GM19025 (cell line): Measurements from ENCODE around the gene CELF4.

Experiments used
- ATAC-seq: cut with Tn5 transposase; IDR thresholded peaks from one replicate; pipeline ENCODE4 v1.9.1; 2021; ENCODE audit warnings: mild to moderate bottlenecking, low read depth, moderate library complexity; ENCODE audit not compliant: unreplicated experiment

Gene CELF4

GRCh38 chr18:37249895-37250618 lies 315.5 kb downstream of the CELF4 start:
- no peak for ATAC-seq

DNA sequence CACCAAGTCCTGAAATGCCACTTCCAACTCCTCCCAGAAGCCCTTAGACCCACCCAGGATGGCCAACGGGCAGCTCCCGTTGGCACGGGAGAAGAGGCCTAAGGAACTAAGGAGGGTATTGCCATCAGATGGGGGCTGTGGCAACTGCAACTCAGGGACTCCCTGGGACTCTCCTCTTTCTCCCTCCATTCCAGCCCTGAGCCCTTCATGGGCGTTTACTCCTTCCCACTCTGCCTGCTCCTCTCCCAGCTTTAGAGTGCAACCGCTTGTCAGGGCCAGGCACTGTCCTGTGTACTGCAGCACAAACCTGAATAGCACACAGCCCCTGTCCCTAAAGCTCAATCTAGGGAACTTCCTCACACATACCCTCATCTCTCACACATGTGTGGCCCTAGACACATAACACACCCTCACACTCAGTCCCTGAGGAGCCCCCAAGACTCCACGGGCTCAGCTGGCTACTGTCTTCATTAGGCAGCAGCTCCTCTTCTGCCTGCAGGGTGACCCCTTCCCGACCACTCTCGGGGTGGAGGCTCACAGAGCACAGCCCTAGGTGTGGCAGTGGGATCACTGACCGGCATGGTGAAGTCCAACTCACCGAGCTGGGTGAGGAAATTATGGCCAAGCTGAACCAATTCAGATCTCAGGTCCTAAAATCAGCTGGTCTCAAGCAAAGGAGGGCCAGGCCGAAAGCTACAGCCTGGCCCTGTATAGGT lies 316.3 kb downstream of the CELF4 start:
- ATAC-seq, result no peak

- no peak for ATAC-seq
Observed at GRCh38 chr18:37248281-37248680, 317.3 kb downstream of the CELF4 start.

GRCh38 chr18:37247497-37248161 lies 318.0 kb downstream of the CELF4 start:
- ATAC-seq, result no peak

- ATAC-seq, result no peak
Observed at GRCh38 chr18:37246779-37247340, 318.7 kb downstream of the CELF4 start.

DNA sequence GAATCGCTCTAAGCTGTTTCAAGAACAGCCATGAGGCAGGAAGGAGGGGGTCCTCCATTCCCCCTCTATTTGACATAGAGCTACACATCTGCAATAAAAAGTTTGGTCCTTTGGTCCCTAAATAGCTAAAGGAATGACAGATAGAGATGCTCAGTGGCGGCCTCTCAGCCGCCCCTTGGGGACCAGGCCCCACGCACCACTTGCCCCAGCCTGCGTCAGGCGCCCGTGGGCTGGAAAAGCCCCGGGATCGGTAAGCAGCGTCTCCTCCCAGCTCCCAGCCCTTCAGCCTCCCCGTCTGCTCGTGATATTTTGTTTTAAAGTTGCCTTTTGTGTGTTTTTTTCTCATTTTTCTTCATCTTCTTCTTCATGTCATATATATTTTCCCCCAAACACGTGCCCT lies 321.0 kb downstream of the CELF4 start:
- ATAC-seq, result no peak

DNA sequence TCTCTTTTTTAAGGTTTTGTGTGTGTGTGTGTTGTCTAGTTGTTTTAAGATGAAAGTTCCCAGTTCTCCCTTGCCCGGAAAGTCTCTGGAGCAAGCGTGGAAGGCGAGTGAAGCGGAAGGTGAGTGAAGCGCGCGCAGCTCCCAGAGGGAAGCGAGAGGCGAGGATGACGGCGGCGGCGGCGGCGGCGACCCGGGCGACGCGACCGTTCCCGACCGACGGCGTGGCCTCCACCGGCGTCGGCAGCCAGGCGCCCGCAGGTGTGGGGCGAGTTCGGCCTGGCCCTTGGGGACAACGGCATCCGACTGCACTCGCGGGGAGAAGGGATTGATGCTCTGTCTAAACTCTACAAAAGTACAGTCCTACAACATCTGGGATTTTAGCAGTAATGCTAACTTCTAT lies 321.9 kb downstream of the CELF4 start:
- no peak for ATAC-seq

GRCh38 chr18:37242826-37243560 lies 322.6 kb downstream of the CELF4 start:
- ATAC-seq, result no peak

GRCh38 chr18:37242091-37242490 lies 323.5 kb downstream of the CELF4 start:
- no peak for ATAC-seq

GRCh38 chr18:37238282-37239108 lies 327.1 kb downstream of the CELF4 start:
- no peak for ATAC-seq

GRCh38 chr18:37235583-37235982 lies 330.0 kb downstream of the CELF4 start:
- ATAC-seq, result no peak

- no peak for ATAC-seq
Observed at GRCh38 chr18:37231251-37231650, 334.3 kb downstream of the CELF4 start.

DNA sequence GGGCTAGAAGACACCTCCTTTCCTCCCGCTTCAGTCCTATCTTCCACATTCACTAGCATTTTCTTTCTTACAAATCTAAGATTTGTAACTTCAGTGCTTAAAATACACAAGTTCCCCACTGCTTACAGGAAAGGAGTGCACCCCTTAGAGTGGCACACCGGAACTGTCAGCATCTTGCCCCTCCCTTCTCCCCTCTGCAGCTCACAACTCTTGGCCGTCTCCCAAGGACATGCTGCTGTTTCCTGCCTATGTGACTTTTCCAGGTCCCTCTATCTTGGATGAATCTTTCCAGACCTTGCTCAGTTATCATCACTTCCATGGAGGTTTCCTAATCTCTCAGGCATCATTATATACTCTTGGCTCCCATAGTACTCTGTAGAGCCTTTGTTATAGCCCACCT lies 334.8 kb downstream of the CELF4 start:
- ATAC-seq, result no peak

GRCh38 chr18:37225279-37225678 lies 340.3 kb downstream of the CELF4 start:
- ATAC-seq, result no peak

GRCh38 chr18:37222999-37223378 lies 342.6 kb downstream of the CELF4 start:
- no peak for ATAC-seq

GRCh38 chr18:37222354-37222998 lies 343.1 kb downstream of the CELF4 start:
- ATAC-seq, result no peak

- no peak for ATAC-seq
Observed at GRCh38 chr18:37219257-37219656, 346.3 kb downstream of the CELF4 start.

DNA sequence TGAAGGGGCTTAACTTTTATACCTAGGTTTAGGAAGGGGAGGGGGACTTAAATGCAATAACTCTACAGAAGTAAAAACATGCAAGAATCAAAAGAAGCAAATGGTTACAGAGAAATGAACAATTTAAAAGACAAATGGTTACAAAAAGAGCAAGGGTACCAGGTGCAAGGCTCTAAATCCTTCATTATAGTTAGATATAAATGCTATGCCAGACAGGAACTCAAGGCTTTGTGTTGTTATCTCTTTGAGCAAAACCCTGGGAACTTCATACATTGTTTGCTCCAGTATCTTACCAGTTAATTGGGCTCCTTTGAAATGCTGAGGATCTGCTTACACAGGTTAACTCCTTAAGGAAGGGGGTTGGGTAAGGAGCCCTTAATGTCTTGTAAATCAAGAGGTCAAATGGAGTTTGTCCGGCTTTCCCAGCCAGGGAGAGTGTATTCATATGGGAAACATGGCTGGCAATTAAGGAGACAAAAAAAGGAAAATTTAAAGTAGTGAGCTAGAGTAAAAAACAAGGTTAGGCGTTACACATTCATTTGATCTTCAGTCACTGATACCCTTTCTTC lies 347.5 kb downstream of the CELF4 start:
- no peak for ATAC-seq

GRCh38 chr18:37210781-37211180 lies 354.8 kb downstream of the CELF4 start:
- ATAC-seq, result no peak
